Loucy (cell line): ENCODE measurements around the gene NAIF1.

Experiments
- EZH2phosphoT487 ChIP-seq: fragments of 200-600 bp; IDR thresholded peaks from 2 replicates; pipeline ENCODE4 v1.6.1; 2018; ENCODE audit warnings: antibody characterized with exemption, mild to moderate bottlenecking, moderate library complexity, borderline replicate concordance
- TF ChIP-seq, protein P1 (sequence below): fragments of 200-600 bp; sonication (generic); conservative IDR thresholded peaks from 2 replicates; pipeline ENCODE4 v1.5.1; 2014; ENCODE audit warnings: mild to moderate bottlenecking, antibody characterized with exemption, low read length

DNA sequence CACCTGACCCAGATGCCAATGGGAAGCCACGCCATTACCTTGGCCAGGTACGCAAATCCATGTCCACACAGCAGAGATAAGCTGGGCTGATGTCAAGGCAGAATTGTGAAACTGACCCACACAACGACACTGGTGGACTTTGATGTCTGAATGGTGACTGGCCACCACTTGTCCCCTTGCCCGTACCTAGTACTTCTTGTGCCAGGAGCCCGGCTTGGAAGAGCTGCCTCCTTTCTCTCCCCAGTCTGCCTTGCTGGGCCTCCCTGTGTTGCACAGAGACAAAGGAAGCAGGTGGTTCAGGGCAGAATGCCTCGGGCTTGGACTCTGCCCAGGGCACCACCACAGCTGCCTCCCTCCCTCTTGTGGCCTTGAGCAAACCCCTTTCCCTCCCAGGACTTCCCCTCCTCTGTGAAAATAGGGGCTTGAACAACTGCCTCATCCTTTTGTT lies 37.1 kb upstream of the NAIF1 start:
- TF ChIP-seq, protein P1, sequence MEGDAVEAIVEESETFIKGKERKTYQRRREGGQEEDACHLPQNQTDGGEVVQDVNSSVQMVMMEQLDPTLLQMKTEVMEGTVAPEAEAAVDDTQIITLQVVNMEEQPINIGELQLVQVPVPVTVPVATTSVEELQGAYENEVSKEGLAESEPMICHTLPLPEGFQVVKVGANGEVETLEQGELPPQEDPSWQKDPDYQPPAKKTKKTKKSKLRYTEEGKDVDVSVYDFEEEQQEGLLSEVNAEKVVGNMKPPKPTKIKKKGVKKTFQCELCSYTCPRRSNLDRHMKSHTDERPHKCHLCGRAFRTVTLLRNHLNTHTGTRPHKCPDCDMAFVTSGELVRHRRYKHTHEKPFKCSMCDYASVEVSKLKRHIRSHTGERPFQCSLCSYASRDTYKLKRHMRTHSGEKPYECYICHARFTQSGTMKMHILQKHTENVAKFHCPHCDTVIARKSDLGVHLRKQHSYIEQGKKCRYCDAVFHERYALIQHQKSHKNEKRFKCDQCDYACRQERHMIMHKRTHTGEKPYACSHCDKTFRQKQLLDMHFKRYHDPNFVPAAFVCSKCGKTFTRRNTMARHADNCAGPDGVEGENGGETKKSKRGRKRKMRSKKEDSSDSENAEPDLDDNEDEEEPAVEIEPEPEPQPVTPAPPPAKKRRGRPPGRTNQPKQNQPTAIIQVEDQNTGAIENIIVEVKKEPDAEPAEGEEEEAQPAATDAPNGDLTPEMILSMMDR = no peak
- no peak for TF ChIP-seq EZH2phosphoT487
